HEK293T (cell line): ENCODE data around the gene LYRM1.

Source experiments
- CTCF ChIA-PET: fragments of 350-600 bp; formaldehyde crosslinking; extraction: SDS; loops from one replicate; lab custom pipeline; 2021; ENCODE audit warnings: antibody characterized with exemption, inconsistent platforms; lab: Yijun Ruan, JAX
- POLR2A ChIA-PET: fragments of 350-600 bp; formaldehyde crosslinking; extraction: SDS; loops from one replicate; lab custom pipeline; 2020; ENCODE audit warnings: antibody characterized with exemption, inconsistent platforms; lab: Yijun Ruan, JAX
- DNase-seq: peaks from one replicate; pipeline ENCODE4 v3.0.0; 2012; ENCODE audit warnings: mixed read lengths; ENCODE audit errors: extremely low spot score
- ARNT ChIP-seq: fragments of 450-650 bp; IDR thresholded peaks from 2 replicates; pipeline ENCODE4 v1.6.1; 2017; ENCODE audit warnings: mild to moderate bottlenecking
- BHLHE40 ChIP-seq: fragments of 450-650 bp; IDR thresholded peaks from 2 replicates; pipeline ENCODE4 v1.6.1; 2016; ENCODE audit warnings: mild to moderate bottlenecking, moderate library complexity, borderline replicate concordance
- CTBP1 ChIP-seq: fragments of 450-650 bp; IDR thresholded peaks from 2 replicates; pipeline ENCODE4 v1.6.1; 2016; ENCODE audit warnings: borderline replicate concordance
- ELF4 ChIP-seq: fragments of 450-650 bp; IDR thresholded peaks from 2 replicates; pipeline ENCODE4 v1.6.1; 2017; ENCODE audit warnings: antibody characterized with exemption
- FOXA1 ChIP-seq: fragments of 450-650 bp; IDR thresholded peaks from 2 replicates; pipeline ENCODE4 v1.6.1; 2016; ENCODE audit warnings: mild to moderate bottlenecking
- FOXK2 ChIP-seq: fragments of 450-650 bp; IDR thresholded peaks from 2 replicates; pipeline ENCODE4 v1.6.1; 2016; ENCODE audit warnings: mild to moderate bottlenecking
- FOXM1 ChIP-seq: fragments of 450-650 bp; IDR thresholded peaks from 2 replicates; pipeline ENCODE4 v1.6.1; 2017; ENCODE audit warnings: mild to moderate bottlenecking, borderline replicate concordance
- HDGF ChIP-seq: fragments of 450-650 bp; IDR thresholded peaks from 2 replicates; pipeline ENCODE4 v1.6.1; 2017; ENCODE audit warnings: antibody characterized with exemption, borderline replicate concordance
- L3MBTL2 ChIP-seq: fragments of 450-650 bp; conservative IDR thresholded peaks from 2 replicates; pipeline ENCODE4 v1.6.1; 2016; ENCODE audit warnings: mild to moderate bottlenecking
- LEF1 ChIP-seq: fragments of 450-650 bp; IDR thresholded peaks from 2 replicates; pipeline ENCODE4 v1.6.1; 2017; ENCODE audit warnings: mild to moderate bottlenecking, borderline replicate concordance
- NFRKB ChIP-seq: fragments of 450-650 bp; IDR thresholded peaks from 2 replicates; pipeline ENCODE4 v1.6.1; 2016; ENCODE audit warnings: mild to moderate bottlenecking, moderate library complexity
- PKNOX1 ChIP-seq: fragments of 450-650 bp; IDR thresholded peaks from 2 replicates; pipeline ENCODE4 v1.6.1; 2016
- SP1 ChIP-seq: fragments of 450-650 bp; IDR thresholded peaks from 2 replicates; pipeline ENCODE4 v1.6.1; 2017
- SUZ12 ChIP-seq: fragments of 450-650 bp; IDR thresholded peaks from 2 replicates; pipeline ENCODE4 v1.6.1; 2016; ENCODE audit warnings: mild to moderate bottlenecking
- TARDBP ChIP-seq: fragments of 450-650 bp; IDR thresholded peaks from 2 replicates; pipeline ENCODE4 v1.6.1; 2016
- ZNF384 ChIP-seq: fragments of 450-650 bp; IDR thresholded peaks from 2 replicates; pipeline ENCODE4 v1.6.1; 2016

The LYRM1 gene

GRCh38 chr16:20884240-20884556 lies 16.4 kb upstream of the LYRM1 start:
- CTCF ChIA-PET: no interaction called here
- POLR2A ChIA-PET: no interaction called here
- no peak for DNase-seq
- TF ChIP-seq FOXK2 (no peak), HDGF (no peak), TARDBP (no peak), L3MBTL2 (no peak), ARNT (no peak), FOXA1 (no peak), BHLHE40 (no peak), ELF4 (no peak), ZNF384 (no peak), NFRKB (no peak), SUZ12 (no peak), FOXM1 (no peak), PKNOX1 (no peak)

- POLR2A ChIA-PET: no interaction called here
- CTCF ChIA-PET: no interaction called here
- no peak for DNase-seq
- TF ChIP-seq HDGF: no peak
- TF ChIP-seq FOXM1: no peak
- TF ChIP-seq SUZ12: no peak
- no peak for TF ChIP-seq BHLHE40
- no peak for TF ChIP-seq ARNT
- no peak for TF ChIP-seq NFRKB
- no peak for TF ChIP-seq LEF1
- no peak for TF ChIP-seq ELF4
- TF ChIP-seq SP1: no peak
- no peak for TF ChIP-seq FOXK2
- TF ChIP-seq TARDBP: no peak
- no peak for TF ChIP-seq L3MBTL2
- no peak for TF ChIP-seq ZNF384
- no peak for TF ChIP-seq CTBP1
Observed at GRCh38 chr16:20886320-20886719, 14.3 kb upstream of the LYRM1 start.

GRCh38 chr16:20887207-20887606 lies 13.4 kb upstream of the LYRM1 start:
- ChIA-PET CTCF (no interaction called here), POLR2A (interaction anchor here (1.4 to 1.6 kb wide), 2 partner anchors 12 to 13 kb away, joined by 3 to 4 read pairs; partner anchors contain the start of genes DCUN1D3 and LYRM1)
- TF ChIP-seq FOXA1 (no peak), CTBP1 (no peak), ARNT (no peak), SUZ12 (no peak), HDGF (no peak), ELF4 (no peak), FOXM1 (no peak), NFRKB (no peak)
- no peak for DNase-seq

GRCh38 chr16:20889625-20890275 lies 10.8 kb upstream of the LYRM1 start:
- TF ChIP-seq FOXM1 (no peak), ZNF384 (no peak)
- POLR2A ChIA-PET: no interaction called here
- CTCF ChIA-PET: no interaction called here
- no peak for DNase-seq

GRCh38 chr16:20894388-20894787 lies 6.2 kb upstream of the LYRM1 start:
- DNase-seq: no peak
- ChIA-PET POLR2A (no interaction called here), CTCF (no interaction called here)
- no peak for TF ChIP-seq SUZ12
- TF ChIP-seq FOXA1: no peak
- no peak for TF ChIP-seq NFRKB
- no peak for TF ChIP-seq TARDBP
- no peak for TF ChIP-seq CTBP1
- TF ChIP-seq ELF4: no peak
- TF ChIP-seq SP1: no peak
- no peak for TF ChIP-seq L3MBTL2
- no peak for TF ChIP-seq ZNF384
- TF ChIP-seq FOXM1: no peak
- no peak for TF ChIP-seq LEF1
- no peak for TF ChIP-seq BHLHE40
- no peak for TF ChIP-seq FOXK2
- TF ChIP-seq HDGF: no peak
- no peak for TF ChIP-seq PKNOX1

GRCh38 chr16:20897253-20897897 lies 3.2 kb upstream of the LYRM1 start:
- POLR2A ChIA-PET: no interaction called here
- TF ChIP-seq CTBP1 (no peak), FOXK2 (no peak), FOXA1 (no peak), ARNT (no peak)
- no peak for DNase-seq
- CTCF ChIA-PET: no interaction called here

GRCh38 chr16:20897922-20898321 lies 2.6 kb upstream of the LYRM1 start:
- POLR2A ChIA-PET: no interaction called here
- TF ChIP-seq FOXK2 (no peak), HDGF (no peak), ELF4 (no peak)
- CTCF ChIA-PET: no interaction called here

More at GRCh38 chr16:20897922-20898321, 2.6 kb upstream of the LYRM1 start:
- no peak for DNase-seq
